HG02763 (cell line): Measurements from ENCODE around the gene UBASH3A.

Source experiments
- ATAC-seq: cut with Tn5 transposase; IDR thresholded peaks from one replicate; pipeline ENCODE4 v1.9.1; 2021; ENCODE audit warnings: mild to moderate bottlenecking, moderate library complexity; ENCODE audit not compliant: unreplicated experiment

Gene UBASH3A

GRCh38 chr21:42429021-42429420 is 25.3 kb downstream of the UBASH3A start:
- no peak for ATAC-seq

- ATAC-seq: no peak
Observed at GRCh38 chr21:42429856-42430255, 26.2 kb downstream of the UBASH3A start.

- no peak for ATAC-seq
Observed at GRCh38 chr21:42430521-42430920, 26.8 kb downstream of the UBASH3A start.

GRCh38 chr21:42431196-42431595 is 27.5 kb downstream of the UBASH3A start:
- ATAC-seq: no peak

- no peak for ATAC-seq
Observed at GRCh38 chr21:42432695-42433094, 29.0 kb downstream of the UBASH3A start.

GRCh38 chr21:42433946-42434551 is 30.3 kb downstream of the UBASH3A start:
- no peak for ATAC-seq

- ATAC-seq: no peak
Observed at GRCh38 chr21:42434884-42435283, 31.2 kb downstream of the UBASH3A start.

GRCh38 chr21:42435401-42435800 is 31.7 kb downstream of the UBASH3A start:
- no peak for ATAC-seq

GRCh38 chr21:42435833-42436232 is 32.1 kb downstream of the UBASH3A start:
- no peak for ATAC-seq

GRCh38 chr21:42436914-42437313 is 33.2 kb downstream of the UBASH3A start:
- ATAC-seq: no peak

- no peak for ATAC-seq
Observed at GRCh38 chr21:42437786-42438185, 34.1 kb downstream of the UBASH3A start.

- ATAC-seq: no peak
Observed at GRCh38 chr21:42438316-42439205, 34.9 kb downstream of the UBASH3A start.

- ATAC-seq: no peak
Observed at GRCh38 chr21:42439284-42440186, 35.8 kb downstream of the UBASH3A start.

- peak; percentile 58 for ATAC-seq
Observed at GRCh38 chr21:42440187-42440792, 36.6 kb downstream of the UBASH3A start.

- no peak for ATAC-seq
Observed at GRCh38 chr21:42441963-42442362, 38.3 kb downstream of the UBASH3A start.

GRCh38 chr21:42443181-42443785 is 39.6 kb downstream of the UBASH3A start:
- no peak for ATAC-seq

- no peak for ATAC-seq
Observed at GRCh38 chr21:42443876-42444744, 40.4 kb downstream of the UBASH3A start.

GRCh38 chr21:42444745-42445059 is 41.0 kb downstream of the UBASH3A start:
- ATAC-seq: no peak

GRCh38 chr21:42445311-42445710 is 41.6 kb downstream of the UBASH3A start:
- no peak for ATAC-seq

GRCh38 chr21:42446531-42446930 is 42.8 kb downstream of the UBASH3A start:
- ATAC-seq: no peak
